Neuron (in vitro differentiated cells): ENCODE data around the gene STYXL2.

Source experiments
- H2AFZ ChIP-seq: one replicate; pipeline ENCODE4 v1.6.1; 2013; ENCODE audit warnings: low read depth, mild to moderate bottlenecking, inconsistent platforms, low read length, moderate library complexity
- H3K27me3 ChIP-seq: one replicate; pipeline ENCODE4 v1.6.1; 2013; ENCODE audit warnings: low read length; ENCODE audit not compliant: insufficient read depth
- H3K36me3 ChIP-seq: one replicate; pipeline ENCODE4 v1.6.1; 2013; ENCODE audit warnings: low read length; ENCODE audit not compliant: insufficient read depth
- H3K4me1 ChIP-seq: one replicate; pipeline ENCODE4 v1.6.1; 2013; ENCODE audit warnings: low read length; ENCODE audit not compliant: insufficient read depth
- H3K4me3 ChIP-seq: 2 replicates; pipeline ENCODE4 v1.5.1; 2013; ENCODE audit warnings: mild to moderate bottlenecking, low read length, moderate library complexity
- H3K9me3 ChIP-seq: one replicate; pipeline ENCODE4 v1.6.1; 2013; ENCODE audit warnings: low read length

The STYXL2 gene

GRCh38 chr1:167093846-167094516 is at the start of gene STYXL2:
TSS of gene STYXL2 (plus strand) at chr1:167094075. CDS start at chr1:167094850, 775 bp downstream.
- H3K4me1 ChIP-seq, result no peaks in the 10 kb centered on the region
- H2AFZ ChIP-seq, result no peak within 1 kb of the TSS
- H3K4me3 ChIP-seq, result no peak within 1 kb of the TSS
- no peaks in the 10 kb centered on the region for H3K9me3 ChIP-seq
- H3K36me3 ChIP-seq, result no peaks in the 10 kb centered on the region
- H3K27me3 ChIP-seq, result no peaks in the 10 kb centered on the region

GRCh38 chr1:167051907-167052306 is 42.0 kb upstream of the STYXL2 start:
- Histone ChIP-seq H3K9me3 (no peaks in the 10 kb centered on the region), H3K4me1 (peaks cover 2% of the 10 kb centered on the region)

DNA sequence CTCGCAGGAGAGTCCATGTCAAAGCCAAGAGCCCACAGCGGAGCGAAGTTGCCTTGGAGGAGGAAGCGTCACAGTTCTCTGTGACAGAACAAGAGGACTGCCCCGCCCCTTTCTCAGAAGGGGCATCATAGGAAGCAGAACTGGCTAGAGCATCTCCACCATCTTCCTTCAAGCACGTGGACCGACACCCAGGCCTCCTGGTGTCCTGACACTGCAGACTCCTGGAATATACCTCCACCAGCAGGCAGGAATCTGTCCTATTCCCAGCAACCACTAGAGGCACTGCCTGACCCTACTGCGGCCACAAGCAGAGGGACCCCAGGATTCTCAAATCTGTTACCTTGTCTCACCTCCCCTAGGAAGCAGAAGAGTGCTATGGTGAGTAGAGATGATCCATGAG is 41.5 kb upstream of the STYXL2 start:
- Histone ChIP-seq H3K9me3 (no peaks in the 10 kb centered on the region), H3K36me3 (no peaks in the 10 kb centered on the region), H3K4me1 (peaks cover 5% of the 10 kb centered on the region), H2AFZ (no peak overlapping the region), H3K4me3 (no peak overlapping the region), H3K27me3 (no peaks in the 10 kb centered on the region)

More at GRCh38 chr1:167051907-167052306, 42.0 kb upstream of the STYXL2 start:
- Histone ChIP-seq H3K4me3 (no peak overlapping the region), H3K36me3 (no peaks in the 10 kb centered on the region), H2AFZ (no peak overlapping the region), H3K27me3 (no peaks in the 10 kb centered on the region)

- H3K36me3 ChIP-seq, result no peaks in the 10 kb centered on the region
- no peaks in the 10 kb centered on the region for H3K9me3 ChIP-seq
- H3K27me3 ChIP-seq, result no peaks in the 10 kb centered on the region
These were observed 39.3 kb upstream of the STYXL2 start for GRCh38 chr1:167054531-167054930.

GRCh38 chr1:167054946-167055630 is 38.8 kb upstream of the STYXL2 start:
- Histone ChIP-seq H2AFZ (no peak overlapping the region), H3K27me3 (no peaks in the 10 kb centered on the region), H3K4me1 (peaks cover 13% of the 10 kb centered on the region), H3K9me3 (no peaks in the 10 kb centered on the region), H3K36me3 (no peaks in the 10 kb centered on the region), H3K4me3 (no peak overlapping the region)

More at GRCh38 chr1:167054531-167054930, 39.3 kb upstream of the STYXL2 start:
- H2AFZ ChIP-seq, result no peak overlapping the region
- H3K4me1 ChIP-seq, result peaks cover 13% of the 10 kb centered on the region
- no peak overlapping the region for H3K4me3 ChIP-seq

GRCh38 chr1:167056529-167057231 is 37.2 kb upstream of the STYXL2 start:
- Histone ChIP-seq H3K4me1 (peaks cover 13% of the 10 kb centered on the region), H3K36me3 (no peaks in the 10 kb centered on the region), H3K9me3 (no peaks in the 10 kb centered on the region), H3K27me3 (no peaks in the 10 kb centered on the region), H2AFZ (no peak overlapping the region), H3K4me3 (no peak overlapping the region)

- Histone ChIP-seq H3K36me3 (no peaks in the 10 kb centered on the region), H2AFZ (no peak overlapping the region), H3K4me3 (no peak overlapping the region), H3K9me3 (no peaks in the 10 kb centered on the region), H3K4me1 (peaks cover 13% of the 10 kb centered on the region), H3K27me3 (no peaks in the 10 kb centered on the region)
These were observed 36.6 kb upstream of the STYXL2 start for GRCh38 chr1:167057241-167057688.

- H3K9me3 ChIP-seq, result no peaks in the 10 kb centered on the region
- H3K27me3 ChIP-seq, result no peaks in the 10 kb centered on the region
- H3K36me3 ChIP-seq, result no peaks in the 10 kb centered on the region
- H3K4me1 ChIP-seq, result peaks cover 13% of the 10 kb centered on the region
- peak overlapping the region; percentile 65 for H2AFZ ChIP-seq
- no peak overlapping the region for H3K4me3 ChIP-seq
These were observed 34.6 kb upstream of the STYXL2 start for GRCh38 chr1:167059045-167059808.

GRCh38 chr1:167059809-167060107 is 34.1 kb upstream of the STYXL2 start:
- no peak overlapping the region for H3K4me3 ChIP-seq
- no peak overlapping the region for H2AFZ ChIP-seq

DNA sequence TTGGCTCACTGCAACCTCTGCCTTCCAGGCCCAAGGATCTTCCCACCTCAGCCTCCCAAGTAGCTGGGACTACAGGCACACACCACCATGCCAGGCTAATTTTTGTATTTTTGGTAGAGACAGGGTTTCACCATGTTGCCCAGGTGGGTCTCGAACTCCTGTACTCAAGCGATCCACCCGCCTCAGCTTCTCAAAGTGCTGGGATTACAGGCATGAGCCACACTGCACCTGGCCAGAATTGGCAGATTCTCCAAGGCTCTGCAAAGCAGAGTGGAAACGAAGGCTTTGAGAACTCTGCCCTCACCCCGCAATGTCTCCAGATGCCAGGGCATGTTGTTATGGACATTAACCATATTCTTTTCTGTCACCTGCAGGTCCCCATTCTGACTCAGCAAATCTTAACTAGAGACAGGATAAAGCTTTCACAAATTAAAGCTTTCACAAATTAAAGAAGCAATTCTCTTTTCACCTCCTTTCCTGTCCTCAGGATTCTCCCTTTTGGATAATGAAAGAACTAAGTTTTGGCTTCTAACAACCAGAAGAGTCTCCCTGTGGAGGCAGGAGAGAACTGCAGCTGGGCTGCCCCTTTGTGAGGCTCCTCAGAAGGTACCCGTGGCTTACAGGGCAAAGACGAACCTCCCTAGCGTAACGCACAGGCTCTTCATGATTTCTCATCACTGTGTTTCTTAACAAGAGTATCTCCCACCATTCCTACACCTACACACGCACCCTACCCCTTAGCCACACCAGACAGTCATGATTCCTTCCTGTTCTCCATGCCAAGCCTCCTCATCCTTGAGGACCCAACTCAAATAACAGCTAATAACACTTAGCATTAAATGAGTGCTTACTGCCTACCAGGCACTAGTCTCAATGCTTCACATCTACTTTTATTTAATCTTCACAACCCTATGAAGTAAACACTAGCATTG is 33.5 kb upstream of the STYXL2 start:
- Histone ChIP-seq H3K4me3 (no peak overlapping the region), H3K4me1 (peaks cover 13% of the 10 kb centered on the region), H2AFZ (no peak overlapping the region), H3K27me3 (peaks cover 7% of the 10 kb centered on the region), H3K36me3 (no peaks in the 10 kb centered on the region), H3K9me3 (no peaks in the 10 kb centered on the region)

More at GRCh38 chr1:167059809-167060107, 34.1 kb upstream of the STYXL2 start:
- no peaks in the 10 kb centered on the region for H3K9me3 ChIP-seq
- H3K4me1 ChIP-seq, result peaks cover 13% of the 10 kb centered on the region
- peaks cover under 1% of the 10 kb centered on the region for H3K27me3 ChIP-seq
- H3K36me3 ChIP-seq, result no peaks in the 10 kb centered on the region

DNA sequence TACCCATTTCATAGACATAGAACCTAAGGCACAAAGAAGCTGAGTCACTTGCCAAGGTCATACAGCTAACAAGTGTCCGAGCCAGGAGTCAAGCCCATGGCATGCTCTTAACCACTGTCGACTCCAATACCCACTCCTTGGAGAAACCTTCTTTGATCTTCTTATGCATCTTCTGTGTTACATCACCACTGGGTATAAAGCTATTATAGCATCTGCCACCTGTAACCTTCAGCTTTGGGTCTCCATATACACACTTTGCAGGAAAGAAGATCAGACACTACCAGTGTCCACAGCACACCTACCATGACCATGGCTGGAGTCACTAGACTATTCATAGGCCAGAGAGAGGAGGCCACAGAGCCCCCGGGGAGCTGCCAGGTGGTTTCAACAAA is 32.8 kb upstream of the STYXL2 start:
- Histone ChIP-seq H3K36me3 (no peaks in the 10 kb centered on the region), H3K9me3 (no peaks in the 10 kb centered on the region), H3K4me3 (no peak overlapping the region), H3K4me1 (peaks cover 13% of the 10 kb centered on the region), H3K27me3 (peaks cover 8% of the 10 kb centered on the region), H2AFZ (no peak overlapping the region)

DNA sequence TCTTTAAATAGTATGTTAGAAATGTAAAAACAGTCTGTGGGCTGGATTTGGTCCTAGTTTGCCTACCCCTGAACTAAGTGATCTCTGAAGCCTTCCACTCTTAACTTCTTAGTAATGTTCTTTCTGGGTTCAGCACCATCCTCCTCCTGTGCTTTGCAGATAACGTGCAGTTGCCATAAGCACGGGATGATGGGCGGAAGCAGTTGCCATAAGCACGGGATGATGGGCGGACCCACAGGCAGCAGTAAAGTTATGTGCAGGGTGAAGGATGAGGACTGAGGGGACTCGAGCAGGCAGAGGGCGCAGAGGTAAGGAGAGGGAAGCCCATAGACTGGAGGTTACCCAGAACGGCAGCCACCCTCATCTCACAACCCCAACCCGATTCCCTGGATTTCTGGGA is 29.3 kb upstream of the STYXL2 start:
- H3K27me3 ChIP-seq, result peaks cover 8% of the 10 kb centered on the region
- H3K4me3 ChIP-seq, result no peak overlapping the region
- no peaks in the 10 kb centered on the region for H3K9me3 ChIP-seq
- no peak overlapping the region for H2AFZ ChIP-seq
- H3K36me3 ChIP-seq, result no peaks in the 10 kb centered on the region
- no peaks in the 10 kb centered on the region for H3K4me1 ChIP-seq
